LNCAP (cell line): ENCODE results near the gene PPP1R14C.

Experiments
- TF ChIP-seq, protein P1 (sequence below): fragments of 450-650 bp; IDR thresholded peaks from 2 replicates; pipeline ENCODE4 v1.5.1; 2017; ENCODE audit warnings: mild to moderate bottlenecking

Gene PPP1R14C

DNA sequence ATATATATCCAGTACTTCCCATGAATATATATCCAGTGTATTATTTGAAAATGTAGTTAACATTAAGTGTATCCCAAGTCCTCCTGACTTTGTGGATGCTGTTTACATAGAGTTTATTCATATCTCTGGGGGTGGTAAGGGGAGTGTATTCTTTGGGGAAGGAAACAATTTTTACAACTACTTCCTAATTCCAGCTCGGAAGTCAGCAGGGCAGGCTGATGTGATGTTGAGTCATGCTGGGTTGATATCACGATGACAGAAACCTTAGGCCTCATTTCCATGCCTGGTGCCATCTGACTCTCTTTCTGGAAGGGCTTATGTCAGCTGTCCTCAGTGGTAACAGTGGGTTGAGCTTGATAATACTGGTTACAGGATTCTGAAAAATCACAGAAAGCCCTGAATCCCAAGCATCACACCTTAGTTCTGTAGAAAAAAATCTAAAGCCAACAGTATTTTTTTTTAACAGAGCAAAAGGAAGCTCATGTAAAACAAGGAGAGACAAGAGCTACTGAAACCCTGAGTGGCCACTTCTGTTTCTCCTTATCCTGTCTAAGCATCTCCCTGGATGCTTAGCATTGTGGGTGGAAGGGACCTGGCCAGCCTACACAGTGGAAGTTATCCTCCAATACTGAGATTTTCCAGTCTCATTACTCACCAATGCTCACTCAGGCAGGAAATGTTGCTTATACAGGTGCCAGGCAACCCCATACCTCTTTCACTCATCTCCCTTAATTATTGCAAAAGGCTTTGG, 150.8 kb downstream of the PPP1R14C start:
- TF ChIP-seq, protein P1, sequence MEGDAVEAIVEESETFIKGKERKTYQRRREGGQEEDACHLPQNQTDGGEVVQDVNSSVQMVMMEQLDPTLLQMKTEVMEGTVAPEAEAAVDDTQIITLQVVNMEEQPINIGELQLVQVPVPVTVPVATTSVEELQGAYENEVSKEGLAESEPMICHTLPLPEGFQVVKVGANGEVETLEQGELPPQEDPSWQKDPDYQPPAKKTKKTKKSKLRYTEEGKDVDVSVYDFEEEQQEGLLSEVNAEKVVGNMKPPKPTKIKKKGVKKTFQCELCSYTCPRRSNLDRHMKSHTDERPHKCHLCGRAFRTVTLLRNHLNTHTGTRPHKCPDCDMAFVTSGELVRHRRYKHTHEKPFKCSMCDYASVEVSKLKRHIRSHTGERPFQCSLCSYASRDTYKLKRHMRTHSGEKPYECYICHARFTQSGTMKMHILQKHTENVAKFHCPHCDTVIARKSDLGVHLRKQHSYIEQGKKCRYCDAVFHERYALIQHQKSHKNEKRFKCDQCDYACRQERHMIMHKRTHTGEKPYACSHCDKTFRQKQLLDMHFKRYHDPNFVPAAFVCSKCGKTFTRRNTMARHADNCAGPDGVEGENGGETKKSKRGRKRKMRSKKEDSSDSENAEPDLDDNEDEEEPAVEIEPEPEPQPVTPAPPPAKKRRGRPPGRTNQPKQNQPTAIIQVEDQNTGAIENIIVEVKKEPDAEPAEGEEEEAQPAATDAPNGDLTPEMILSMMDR, result no peak

DNA sequence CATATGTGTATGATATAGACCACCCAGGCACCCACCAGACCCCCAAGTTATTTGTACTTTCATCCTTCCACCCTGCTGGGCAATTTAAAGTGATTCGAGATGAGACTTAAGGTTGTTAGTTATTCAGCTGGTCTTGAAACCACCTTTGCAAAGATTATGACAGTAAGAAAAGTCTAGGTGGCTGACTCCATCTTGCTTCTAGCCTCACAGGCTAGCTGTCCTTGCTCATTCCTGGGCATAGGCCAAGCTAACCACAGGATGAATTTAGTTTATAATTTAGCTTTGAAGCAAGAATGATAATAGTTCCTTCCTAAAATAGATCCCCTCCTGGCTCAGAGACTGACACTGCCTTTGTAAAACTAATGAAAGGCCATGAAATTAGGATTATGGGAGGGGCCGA, 154.0 kb downstream of the PPP1R14C start:
- TF ChIP-seq, protein P1, result no peak

DNA sequence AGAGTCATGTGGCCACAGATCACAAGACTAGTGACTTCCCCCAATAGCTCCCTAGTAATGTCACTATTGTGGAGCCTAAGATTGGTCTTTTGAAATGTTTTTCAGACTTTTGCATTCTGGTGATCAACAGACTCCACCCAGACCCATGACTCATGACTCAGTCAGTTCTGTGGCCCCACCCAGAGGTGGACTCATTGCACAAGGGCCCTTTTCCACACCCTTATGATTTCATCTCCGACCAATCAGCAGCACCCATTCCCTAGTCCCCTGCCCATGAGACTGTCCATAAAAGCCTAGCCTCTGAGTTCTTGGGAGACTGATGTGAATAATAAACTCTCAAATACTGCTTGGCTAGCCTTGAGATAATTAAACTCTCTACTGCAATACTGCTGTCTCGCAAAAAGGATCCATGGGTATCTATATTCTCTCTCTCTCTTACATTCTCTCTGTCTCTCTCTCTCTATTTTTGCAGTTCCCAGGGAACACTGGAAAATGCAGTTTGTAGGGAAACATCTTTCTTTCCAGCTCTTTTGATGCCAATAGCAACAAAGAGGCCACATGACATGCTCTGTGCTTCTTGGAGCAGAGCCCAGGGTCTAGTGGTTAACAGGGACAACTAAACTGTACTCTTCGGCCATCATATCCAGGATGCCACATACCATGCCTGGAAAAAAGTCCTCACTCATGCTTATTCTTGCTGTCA, 154.6 kb downstream of the PPP1R14C start:
- TF ChIP-seq, protein P1, result no peak

DNA sequence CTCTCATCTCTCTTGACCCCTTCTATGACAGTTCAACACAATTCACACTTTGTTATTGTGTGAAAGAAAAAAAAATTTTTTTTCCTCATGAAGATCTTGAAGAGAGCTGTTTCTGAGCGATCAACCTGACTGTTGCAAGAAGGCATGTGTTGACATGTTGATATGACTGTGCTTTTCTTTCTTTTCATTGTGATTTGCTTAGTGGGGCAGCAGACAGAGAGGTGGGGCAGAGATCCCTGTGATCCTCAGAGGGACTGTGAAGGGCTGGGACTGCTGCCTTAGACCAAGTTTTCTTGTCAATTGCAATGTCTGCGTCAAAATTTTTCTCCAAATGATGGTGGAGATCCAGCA, 155.2 kb downstream of the PPP1R14C start:
- TF ChIP-seq, protein P1, result no peak

DNA sequence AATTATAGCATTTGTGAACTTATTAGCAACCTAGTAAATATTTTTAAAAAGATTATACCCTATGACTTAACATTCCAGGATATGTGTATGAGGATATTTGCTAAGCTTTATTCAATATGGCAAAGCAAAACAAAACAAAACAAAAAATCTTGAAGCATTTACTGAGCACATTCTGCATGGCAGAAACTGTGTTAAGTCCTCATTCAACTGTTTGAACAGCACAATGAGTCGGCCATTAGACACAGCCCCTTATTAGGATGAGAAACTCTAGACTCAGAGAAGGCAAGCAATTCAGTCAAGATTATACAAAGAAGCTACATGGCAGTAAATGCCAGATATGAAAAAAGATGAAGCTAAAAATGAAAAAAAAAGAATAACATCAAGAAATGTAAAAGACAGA, 155.8 kb downstream of the PPP1R14C start:
- TF ChIP-seq, protein P1, result no peak
